ENCODE results near the gene FADS2.

FADS2 gene

DNA sequence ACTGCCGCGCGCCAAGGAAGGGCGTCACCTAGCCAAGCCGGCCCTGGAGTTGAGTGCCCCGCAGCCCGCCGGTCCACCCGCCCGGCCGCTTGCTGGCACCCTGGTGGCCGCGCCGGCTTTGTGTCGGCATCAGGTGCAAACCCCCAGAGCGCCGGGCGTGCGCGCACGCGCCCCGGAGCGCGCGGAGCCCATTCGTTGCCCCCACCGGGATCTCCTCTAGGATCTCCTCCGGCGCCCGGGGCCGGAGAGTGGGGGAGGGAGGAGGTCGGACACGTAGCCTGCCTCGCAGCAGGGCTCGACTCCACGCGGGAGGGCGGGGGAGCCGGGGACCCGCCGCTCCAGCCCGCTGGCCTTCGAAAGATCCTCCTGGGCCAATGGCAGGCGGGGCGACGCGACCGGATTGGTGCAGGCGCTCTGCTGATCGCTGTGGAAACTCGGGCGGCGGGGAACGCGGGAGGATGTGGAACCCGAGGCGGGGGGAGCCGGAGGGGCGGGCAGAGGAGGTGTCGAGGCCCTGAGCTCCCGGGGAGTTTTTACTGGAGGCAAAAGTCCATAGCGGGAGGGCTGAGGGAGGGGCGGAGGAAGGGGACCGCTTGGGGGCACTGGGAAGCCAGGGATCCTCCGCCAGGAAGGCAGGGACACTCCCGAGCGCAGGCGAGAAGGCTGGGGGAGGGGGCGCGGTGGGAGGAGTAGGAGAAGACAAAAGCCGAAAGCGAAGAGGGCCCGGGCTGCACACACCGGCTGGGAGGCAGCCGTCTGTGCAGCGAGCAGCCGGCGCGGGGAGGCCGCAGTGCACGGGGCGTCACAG, at the start of gene FADS2:
Gene FADS2, plus strand, starts transcription at position 730 of the 808 bp plus-strand sequence. CDS start 91 bp downstream, outside the sequence.
- DNase-seq (ENCODE audit: low read depth) = peak; percentile 48

DNA sequence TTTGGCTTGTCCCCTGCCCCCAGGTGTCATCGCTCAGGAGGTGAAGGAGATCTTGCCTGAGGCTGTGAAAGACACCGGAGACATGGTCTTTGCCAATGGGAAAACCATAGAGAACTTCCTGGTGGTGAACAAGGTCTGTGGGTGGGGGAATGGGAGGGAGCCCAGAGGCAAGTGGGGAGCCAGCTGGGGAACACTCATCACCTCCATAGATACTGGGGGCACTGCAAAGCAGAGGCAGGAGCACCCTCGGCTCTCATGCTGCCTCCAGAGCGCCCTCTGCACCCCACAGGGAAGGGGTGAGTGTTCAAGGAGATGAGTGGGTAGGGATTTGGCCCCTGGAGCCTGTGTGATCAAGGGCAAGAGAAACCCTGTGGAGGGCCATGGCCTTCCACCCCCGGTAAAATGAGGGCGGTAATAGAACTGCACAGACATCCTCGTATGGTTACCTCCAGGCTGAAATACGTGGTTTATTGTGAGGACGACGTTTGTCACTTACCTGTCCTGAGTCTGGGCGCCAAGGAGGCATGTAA, 49.7 kb upstream of the FADS2 start:
- DNase-seq (ENCODE audit: low read depth) = no peak

GRCh38 chr11:61778920-61779650, 49.0 kb upstream of the FADS2 start:
- no peak for DNase-seq (ENCODE audit: low read depth)

DNA sequence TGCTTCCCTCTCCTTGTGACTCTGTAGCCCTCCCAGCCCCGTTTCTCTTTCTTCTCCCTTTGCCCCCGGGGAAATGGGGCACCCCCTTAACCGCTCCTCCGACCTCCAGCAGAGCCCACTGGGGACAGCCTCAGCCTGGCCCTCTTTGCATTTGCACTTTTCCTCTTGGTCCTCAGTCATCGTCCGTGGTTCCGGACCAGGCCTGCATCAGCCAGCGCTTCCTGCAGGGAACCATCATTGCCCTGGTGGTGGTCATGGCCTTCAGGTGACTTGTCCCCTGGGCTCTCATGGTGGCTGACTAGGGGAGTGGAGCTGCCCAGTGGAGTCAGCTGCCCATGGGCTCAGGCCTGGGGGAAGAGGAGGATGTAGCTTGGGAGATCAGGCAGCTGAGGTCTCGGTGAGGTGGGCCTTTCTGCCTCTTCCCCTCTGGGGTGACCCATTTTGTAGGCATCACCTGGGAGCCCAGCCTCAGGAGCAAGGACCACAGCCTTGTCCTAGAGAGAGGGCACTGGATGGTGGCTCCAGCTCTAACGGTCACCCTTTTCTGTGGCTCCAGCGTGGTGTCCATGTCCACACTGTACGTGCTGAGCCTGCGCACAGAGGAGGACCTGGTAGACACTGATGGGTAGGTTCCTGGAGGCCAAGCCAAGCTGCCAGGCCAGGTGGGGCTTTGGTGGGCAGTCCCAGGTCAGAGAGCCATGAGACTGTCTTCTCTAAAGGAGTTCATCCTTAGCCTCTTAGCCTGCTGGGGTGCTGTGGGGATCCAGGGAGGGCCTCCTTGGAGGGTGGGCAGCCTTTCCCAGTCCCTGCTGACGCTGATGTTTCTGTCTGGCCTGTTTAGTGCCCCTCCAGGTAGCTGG, 48.2 kb upstream of the FADS2 start:
- no peak for DNase-seq (ENCODE audit: low read depth)

- no peak for DNase-seq (ENCODE audit: low read depth)
Observed at GRCh38 chr11:61780581-61781162, 47.4 kb upstream of the FADS2 start.

DNA sequence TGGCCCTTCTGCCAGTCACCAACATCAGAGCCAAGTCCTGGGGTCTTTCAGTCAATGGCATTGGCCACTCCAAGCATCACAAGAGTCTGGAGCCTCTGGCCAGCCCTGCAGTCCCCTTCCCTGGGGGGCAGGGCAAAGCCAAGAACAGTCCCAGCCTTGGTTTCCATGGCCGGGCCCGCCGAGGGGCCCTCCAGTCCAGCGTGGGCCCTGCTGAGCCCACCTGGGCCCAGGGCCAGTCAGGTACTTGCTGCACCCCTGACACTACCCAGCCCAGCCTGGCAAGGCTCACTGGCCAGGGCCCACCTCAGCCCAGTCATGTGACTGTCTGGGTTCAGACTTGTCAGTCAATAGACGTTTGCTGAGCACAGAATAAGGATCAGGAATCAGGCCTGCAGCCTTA, 46.5 kb upstream of the FADS2 start:
- no peak for DNase-seq (ENCODE audit: low read depth)

DNA sequence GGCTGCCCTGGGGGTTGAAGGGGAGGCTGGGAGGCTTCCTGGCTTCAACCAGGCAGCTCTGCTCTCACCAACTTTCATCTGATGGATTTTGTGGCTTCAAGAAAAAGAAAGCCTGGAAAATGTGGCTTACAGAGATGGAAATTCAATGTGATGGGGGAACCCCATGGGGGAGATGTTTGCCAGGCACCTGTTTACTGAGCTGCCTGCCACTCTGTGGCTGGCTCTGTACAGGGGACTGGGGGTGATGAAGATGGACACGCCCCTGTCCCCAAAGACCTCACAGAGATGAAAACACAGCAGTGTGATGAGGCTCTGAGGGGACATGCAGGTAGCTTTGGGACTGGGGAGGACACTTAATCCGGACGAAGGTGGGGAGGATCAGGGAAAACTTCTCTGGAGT, 45.8 kb upstream of the FADS2 start:
- DNase-seq (ENCODE audit: low read depth) = no peak

DNA sequence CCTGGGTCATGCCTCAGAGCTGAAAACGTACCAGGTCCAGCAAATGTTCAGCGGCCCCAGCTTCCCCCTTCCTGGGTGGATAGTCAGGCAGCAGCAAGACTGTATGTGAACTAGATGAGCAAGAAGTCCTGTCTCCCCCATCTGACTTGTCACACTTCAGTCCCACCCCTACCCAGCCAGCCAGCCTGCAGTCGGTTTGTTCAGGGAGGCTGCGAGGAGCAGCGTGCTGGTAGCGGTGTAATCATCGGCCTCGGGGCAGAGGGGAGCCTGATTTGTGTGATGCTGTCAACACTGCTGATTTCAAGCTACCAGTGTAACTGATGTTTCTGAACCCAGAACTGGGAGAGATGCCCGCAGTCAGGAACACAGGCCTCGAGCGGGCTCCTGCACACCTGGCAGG, 45.3 kb upstream of the FADS2 start:
- no peak for DNase-seq (ENCODE audit: low read depth)

- no peak for DNase-seq (ENCODE audit: low read depth)
Observed at GRCh38 chr11:61783717-61784505, 44.2 kb upstream of the FADS2 start.

DNA sequence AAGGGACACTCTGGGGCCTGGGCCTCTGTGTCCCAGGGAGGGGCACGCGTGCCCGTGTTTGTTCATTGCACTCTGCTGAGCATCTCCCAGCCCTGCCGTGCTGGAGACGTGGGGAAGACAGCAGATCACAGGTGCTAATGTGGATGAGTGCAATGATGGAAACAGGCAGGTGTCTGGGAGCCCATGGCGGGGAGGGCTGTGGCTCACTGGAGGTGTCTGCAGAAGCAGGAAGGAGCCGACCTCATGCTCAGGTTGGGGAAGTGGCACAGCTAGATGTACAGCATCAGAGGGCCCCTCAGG, 43.6 kb upstream of the FADS2 start:
- DNase-seq (ENCODE audit: low read depth) = no peak

GRCh38 chr11:61785837-61786402, 42.2 kb upstream of the FADS2 start:
- no peak for DNase-seq (ENCODE audit: low read depth)

DNA sequence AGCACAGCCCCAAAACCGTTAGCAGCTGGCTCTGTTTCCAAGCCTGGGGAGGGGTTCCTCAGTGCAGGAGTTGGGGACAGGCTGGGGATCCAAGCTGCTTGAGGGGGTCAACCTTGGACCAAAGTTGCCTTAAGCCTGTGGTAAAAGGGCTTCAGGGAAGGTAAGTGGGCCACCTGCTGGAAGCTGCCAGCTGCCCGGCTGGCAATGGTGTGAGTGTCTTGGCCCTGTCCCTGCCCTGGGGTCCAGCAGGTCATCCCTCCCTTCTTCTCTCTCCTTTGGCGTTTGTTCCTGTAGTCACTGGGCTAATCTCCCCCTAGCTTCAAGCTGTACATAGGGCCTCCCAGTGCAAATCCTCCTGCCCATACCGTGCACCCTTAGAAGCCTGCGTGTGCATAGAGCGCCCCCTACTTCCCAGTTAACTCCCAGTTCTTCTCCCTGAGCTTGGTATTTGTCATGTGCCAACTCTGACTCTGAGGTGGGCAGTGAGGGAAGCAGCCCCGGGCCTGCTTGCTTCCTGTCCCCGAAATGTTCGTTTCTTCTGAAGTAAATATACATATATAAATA, 40.1 kb upstream of the FADS2 start:
- no peak for DNase-seq (ENCODE audit: low read depth)

- no peak for DNase-seq (ENCODE audit: low read depth)
Observed at GRCh38 chr11:61791737-61792309, 36.3 kb upstream of the FADS2 start.

- peak; percentile 81 for DNase-seq (ENCODE audit: low read depth)
Observed at GRCh38 chr11:61792310-61793082, 35.6 kb upstream of the FADS2 start, which contains the start of the genes FEN1 and TMEM258. Gene FEN1, plus strand, starts transcription at chr11:61792911. Its CDS starts 2,451 bp downstream, at chr11:61795362. Gene TMEM258, minus strand, starts transcription at chr11:61792599. Its CDS starts 41 bp downstream, at chr11:61792558.

GRCh38 chr11:61793083-61793828, 34.8 kb upstream of the FADS2 start:
- no peak for DNase-seq (ENCODE audit: low read depth)

GRCh38 chr11:61793829-61794204, 34.3 kb upstream of the FADS2 start:
- no peak for DNase-seq (ENCODE audit: low read depth)

- DNase-seq (ENCODE audit: low read depth) = no peak
Observed at GRCh38 chr11:61794579-61794978, 33.5 kb upstream of the FADS2 start.

GRCh38 chr11:61795459-61795858, 32.6 kb upstream of the FADS2 start:
- no peak for DNase-seq (ENCODE audit: low read depth)

Measured in activated gamma-delta T cell treated with anti-CD3 and anti-CD28 coated beads, Interleukin-2, amount 50 U/mL, for 16 hours (primary cell).